Measurements from ENCODE around the gene STMN3. TPM values are rescaled to one million over a fixed set of nuclear protein-coding genes. Genes with fewer than 3 reads are reported as not detected.

Gene STMN3
- total and polyA plus RNA-seq, 2 of the 8 experiments (the other 6 are each of a cell fraction or from before 2014, with no cell fraction given): 51.5 to 63.1 TPM

DNA sequence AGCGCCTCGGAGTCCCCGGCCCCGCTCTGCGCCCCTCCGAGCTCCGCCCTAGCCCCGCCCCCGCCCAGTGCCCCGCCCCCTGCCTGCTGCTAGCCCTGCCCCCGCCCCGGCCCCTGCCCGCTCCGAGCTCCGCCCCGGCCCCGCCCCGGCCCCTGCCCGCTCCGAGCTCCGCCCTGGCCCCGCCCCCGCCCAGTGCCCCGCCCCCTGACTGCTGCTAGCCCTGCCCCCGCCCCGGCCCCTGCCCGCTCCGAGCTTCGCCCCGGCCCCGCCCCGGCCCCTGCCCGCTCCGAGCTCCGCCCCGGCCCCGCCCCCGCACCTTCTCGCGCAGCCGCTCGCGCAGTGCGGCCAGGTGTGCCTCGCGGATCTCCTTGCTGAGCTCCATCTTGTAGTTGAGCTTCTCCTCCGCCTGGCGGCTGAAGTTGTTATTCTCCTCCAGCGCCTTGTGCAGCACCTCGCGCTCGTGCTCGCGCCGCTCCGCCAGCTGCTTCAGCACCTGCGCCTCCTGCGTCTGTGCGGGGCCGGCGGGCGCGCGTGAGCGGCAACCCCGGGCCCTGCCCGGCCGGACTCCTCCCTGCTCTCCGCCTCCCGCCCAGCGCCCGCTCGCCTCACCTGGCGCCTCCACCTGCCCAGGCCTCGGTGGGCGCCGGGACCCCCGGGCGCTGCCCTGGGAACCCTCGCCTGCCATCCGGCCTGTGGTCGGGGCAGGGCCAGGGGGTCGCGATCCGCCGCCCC, 11.3 kb downstream of the STMN3 start (continued):
- no peak for TF ChIP-seq ATF2 (IDR thresholded peaks at IDR 0.05; ENCODE audit: low read length)
- TF ChIP-seq HDAC6 (IDR thresholded peaks at IDR 0.05; ENCODE audit: low read depth, low read length): no peak
- peak; percentile 19; the same call in 1 of the 2 replicates for TF ChIP-seq PHF8 (conservative IDR thresholded peaks at IDR 0.05; ENCODE audit: low read depth, low read length)
- TF ChIP-seq GABPA (IDR thresholded peaks at IDR 0.05; ENCODE audit: borderline replicate concordance, insufficient read depth, low read length): no peak
- peak; percentile 42 for TF ChIP-seq CREB1 (IDR thresholded peaks at IDR 0.05)
- no peak for TF ChIP-seq EP300 (IDR thresholded peaks at IDR 0.05; ENCODE audit: borderline replicate concordance in 1 of 2, low read depth in 2 of 2, low read length in 2 of 2)
- TF ChIP-seq, protein P1, sequence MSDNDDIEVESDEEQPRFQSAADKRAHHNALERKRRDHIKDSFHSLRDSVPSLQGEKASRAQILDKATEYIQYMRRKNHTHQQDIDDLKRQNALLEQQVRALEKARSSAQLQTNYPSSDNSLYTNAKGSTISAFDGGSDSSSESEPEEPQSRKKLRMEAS (IDR thresholded peaks at IDR 0.05): peak; percentile 72
- no peak for TF ChIP-seq ZNF274 (IDR thresholded peaks at IDR 0.05; ENCODE audit: borderline replicate concordance, extremely low read depth, low read length)
- TF ChIP-seq, protein P2, sequence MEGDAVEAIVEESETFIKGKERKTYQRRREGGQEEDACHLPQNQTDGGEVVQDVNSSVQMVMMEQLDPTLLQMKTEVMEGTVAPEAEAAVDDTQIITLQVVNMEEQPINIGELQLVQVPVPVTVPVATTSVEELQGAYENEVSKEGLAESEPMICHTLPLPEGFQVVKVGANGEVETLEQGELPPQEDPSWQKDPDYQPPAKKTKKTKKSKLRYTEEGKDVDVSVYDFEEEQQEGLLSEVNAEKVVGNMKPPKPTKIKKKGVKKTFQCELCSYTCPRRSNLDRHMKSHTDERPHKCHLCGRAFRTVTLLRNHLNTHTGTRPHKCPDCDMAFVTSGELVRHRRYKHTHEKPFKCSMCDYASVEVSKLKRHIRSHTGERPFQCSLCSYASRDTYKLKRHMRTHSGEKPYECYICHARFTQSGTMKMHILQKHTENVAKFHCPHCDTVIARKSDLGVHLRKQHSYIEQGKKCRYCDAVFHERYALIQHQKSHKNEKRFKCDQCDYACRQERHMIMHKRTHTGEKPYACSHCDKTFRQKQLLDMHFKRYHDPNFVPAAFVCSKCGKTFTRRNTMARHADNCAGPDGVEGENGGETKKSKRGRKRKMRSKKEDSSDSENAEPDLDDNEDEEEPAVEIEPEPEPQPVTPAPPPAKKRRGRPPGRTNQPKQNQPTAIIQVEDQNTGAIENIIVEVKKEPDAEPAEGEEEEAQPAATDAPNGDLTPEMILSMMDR (IDR thresholded peaks at IDR 0.05; ENCODE audit: control extremely low read depth in 1 of 3, insufficient read depth in 1 of 3, low read depth in 1 of 3, low read length in 3 of 3): peak; percentile 40 to 63 (median 55)
- TF ChIP-seq SIN3A (conservative IDR thresholded peaks at IDR 0.05 in 1 of 2, IDR thresholded peaks at IDR 0.05 in 1 of 2; ENCODE audit: low read depth in 1 of 2, low read length in 2 of 2): peak in 1 of 2 experiments; percentile 87; a peak in 2 of 4 replicates
- TF ChIP-seq CBX5 (IDR thresholded peaks at IDR 0.05; ENCODE audit: low read depth, low read length): no peak
- no peak for TF ChIP-seq NANOG (IDR thresholded peaks at IDR 0.05; ENCODE audit: insufficient read depth, low read depth, low read length, poor library complexity, severe bottlenecking)
- no peak for TF ChIP-seq RXRA (IDR thresholded peaks at IDR 0.05; ENCODE audit: insufficient read depth, low read depth, low read length)
- TF ChIP-seq SRF (IDR thresholded peaks at IDR 0.05; ENCODE audit: low read depth, low read length): no peak

Measured in H1 (cell line).